Small intestine (tissue), 16 donors: ENCODE results near the gene VPS37B. TPM values are rescaled to one million over a fixed set of nuclear protein-coding genes. Genes with fewer than 3 reads are reported as not detected.
A peak's percentile ranks its signal among the peaks of the same experiment; 100 is the strongest.
"Not testable (repeated sequence)": the region's sequence is repeated elsewhere in the genome, so short reads cannot be mapped to it uniquely, and the experiment has no call there.

Source experiments
- DNase-seq, 2 donors: peaks; one replicate each; pipeline versions ENCODE4 v3.0.0 to v3.0.0-alpha.2; 2013
- FAIRE-seq: peaks from 2 replicates; lab custom pipeline; 2012; peaks lifted over from hg19 to GRCh38; lab: Jason Lieb, UNC
- H3K27ac ChIP-seq, 3 donors: one replicate each; pipeline ENCODE4 v1.5.1; 2013; ENCODE audit warnings: low read length in 2 of 3, mild to moderate bottlenecking in 2 of 3, control low read depth in 1 of 3, inconsistent platforms in 1 of 3, low read depth in 1 of 3, moderate library complexity in 1 of 3
- H3K27me3 ChIP-seq, 3 donors: one replicate each; pipeline ENCODE4 v1.6.1; 2013; ENCODE audit warnings: low read length in 3 of 3, inconsistent platforms in 1 of 3; ENCODE audit not compliant: control insufficient read depth in 3 of 3, insufficient read depth in 3 of 3
- H3K36me3 ChIP-seq, 3 donors: one replicate each; pipeline ENCODE4 v1.6.1; 2013; ENCODE audit warnings: low read length in 3 of 3, inconsistent platforms in 1 of 3, low read depth in 1 of 3, mild to moderate bottlenecking in 1 of 3, moderate library complexity in 1 of 3; ENCODE audit not compliant: control insufficient read depth in 3 of 3, insufficient read depth in 2 of 3
- H3K4me1 ChIP-seq, 3 donors: one replicate each; pipeline ENCODE4 v1.6.1; 2013; ENCODE audit warnings: low read length in 2 of 3, inconsistent platforms in 1 of 3, low read depth in 1 of 3, mild to moderate bottlenecking in 1 of 3, moderate library complexity in 1 of 3; ENCODE audit not compliant: control insufficient read depth in 3 of 3, insufficient read depth in 2 of 3
- H3K4me3 ChIP-seq, 3 donors: one replicate each; pipeline ENCODE4 v1.5.1; 2013; ENCODE audit warnings: low read length in 3 of 3, control low read depth in 1 of 3, inconsistent platforms in 1 of 3, low read depth in 1 of 3, mild to moderate bottlenecking in 1 of 3, moderate library complexity in 1 of 3
- H3K9me3 ChIP-seq, 2 donors: one replicate each; pipeline ENCODE4 v1.6.1; 2013; ENCODE audit warnings: low read depth in 1 of 2, low read length in 1 of 2; ENCODE audit not compliant: control insufficient read depth in 2 of 2, insufficient read depth in 1 of 2
- WGBS, 3 donors: extraction: QIAGEN DNeasy Blood & Tissue Kit; methylation state at CpG; one replicate each; pipeline ENCODE4 v1.1.7; 2013; 5-methylcytosine and 5-hydroxymethylcytosine counted together
- long read RNA-seq, 10 donors: transcript quantifications; one replicate each; lab custom pipeline, GENCODE V29; 2026
- polyA plus RNA-seq, 4 donors: library from polyadenylated mRNA; stranded (reverse) in 3 of 4; unstranded in 1 of 4; fragments of 200-250 nt in 3 of 4; fragments of 120-200 nt in 1 of 4; gene quantifications; one replicate each; pipeline versions ENCODE4 v1.2.1 to v1.2.3, GENCODE V29; 2013
- donor health status: healthy with polysubstance abuse.
- donor health status: control.
- donor health status: control.
- donor health status: Bipolar disorder and iron deficiency.
- donor health status: healthy.

The VPS37B gene, protein sequence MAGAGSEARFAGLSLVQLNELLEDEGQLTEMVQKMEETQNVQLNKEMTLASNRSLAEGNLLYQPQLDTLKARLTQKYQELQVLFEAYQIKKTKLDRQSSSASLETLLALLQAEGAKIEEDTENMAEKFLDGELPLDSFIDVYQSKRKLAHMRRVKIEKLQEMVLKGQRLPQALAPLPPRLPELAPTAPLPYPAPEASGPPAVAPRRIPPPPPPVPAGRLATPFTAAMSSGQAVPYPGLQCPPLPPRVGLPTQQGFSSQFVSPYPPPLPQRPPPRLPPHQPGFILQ
- 10 to 100 TPM; 22.8 to 31.4 (median 25.1) TPM for polyA plus RNA-seq
- long read RNA-seq, donor 1, transcript VPS37B-201 (4 exons, 3,028 nt) = major isoform, 10 of 27 reads
- long read RNA-seq, donor 1, partial matches to known transcripts = 17 of 27 reads
- long read RNA-seq, donor 1, other reads (novel, unspliced or antisense) = 0 of 27 reads
- long read RNA-seq, donor 2, transcript VPS37B-201 (4 exons, 3,028 nt) = major isoform, 6 of 6 reads
- long read RNA-seq, donor 2, partial matches to known transcripts = 0 of 6 reads
- long read RNA-seq, donor 2, other reads (novel, unspliced or antisense) = 0 of 6 reads
- long read RNA-seq, donor 3, transcript VPS37B-201 (4 exons, 3,028 nt) = major isoform, 12 of 12 reads
- long read RNA-seq, donor 3, partial matches to known transcripts = 0 of 12 reads
- long read RNA-seq, donor 3, other reads (novel, unspliced or antisense) = 0 of 12 reads
- long read RNA-seq, donor 4 = 0 reads
- long read RNA-seq, donor 5, partial matches to known transcripts = 0 of 2 reads
- long read RNA-seq, donor 5, other reads (novel, unspliced or antisense) = 0 of 2 reads
- long read RNA-seq, donor 6, transcript VPS37B-201 (4 exons, 3,028 nt) = major isoform, 7 of 8 reads
- long read RNA-seq, donor 6, partial matches to known transcripts = 0 of 8 reads
- long read RNA-seq, donor 6, other reads (novel, unspliced or antisense) = 0 of 8 reads
- long read RNA-seq, donor 7 = 0 reads
- long read RNA-seq, donor 8 = 0 reads
- long read RNA-seq, donor 9, partial matches to known transcripts = 0 of 3 reads
- long read RNA-seq, donor 9, other reads (novel, unspliced or antisense) = 0 of 3 reads
- long read RNA-seq, donor 10, transcript VPS37B-201 (4 exons, 3,028 nt) = major isoform, 12 of 12 reads
- long read RNA-seq, donor 10, partial matches to known transcripts = 0 of 12 reads
- long read RNA-seq, donor 10, other reads (novel, unspliced or antisense) = 0 of 12 reads

DNA sequence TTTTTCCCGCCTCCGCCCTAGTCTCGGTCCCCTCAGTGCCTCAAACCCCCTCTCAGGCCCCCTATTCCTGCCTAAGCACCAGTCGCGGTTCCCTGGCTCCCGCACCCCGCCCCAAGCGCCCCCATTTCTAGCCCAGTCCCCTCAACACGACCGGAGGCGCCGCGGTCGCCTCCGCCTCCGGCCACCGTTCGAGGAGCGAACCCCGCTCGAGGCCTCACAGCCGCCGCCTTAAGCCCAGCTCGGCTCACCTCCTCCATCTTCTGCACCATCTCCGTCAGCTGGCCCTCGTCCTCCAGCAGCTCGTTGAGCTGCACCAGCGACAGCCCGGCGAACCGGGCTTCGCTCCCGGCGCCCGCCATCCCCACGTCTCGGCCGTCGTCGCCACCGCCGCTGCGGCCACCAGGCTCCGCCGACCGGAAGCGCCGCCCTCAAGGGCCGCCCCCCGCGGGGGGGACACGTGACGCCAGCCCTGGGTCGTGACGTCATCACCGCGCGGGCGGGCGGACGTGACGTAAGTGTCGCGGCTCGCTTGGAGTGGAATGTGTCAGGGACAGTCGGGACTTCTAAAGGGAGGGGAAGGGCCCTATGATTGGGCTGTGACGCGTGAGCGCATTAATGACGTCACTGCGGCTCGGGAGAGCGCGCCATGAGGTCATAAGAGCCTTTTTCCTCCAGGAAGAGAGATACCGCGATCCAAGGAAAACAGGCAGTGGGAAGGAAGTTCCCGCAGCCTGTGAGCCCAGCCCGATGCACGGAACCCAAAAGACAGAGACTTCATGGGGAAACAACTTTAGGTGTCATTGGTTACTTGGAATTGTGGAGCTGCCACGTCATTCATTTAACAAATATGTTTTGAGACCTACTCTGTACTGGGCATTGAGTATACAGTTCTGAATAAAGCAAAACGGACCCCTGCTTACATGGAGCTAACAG lies at the start of gene VPS37B:
Gene VPS37B, minus strand, starts transcription at position 421 of the 933 bp plus-strand sequence. Its CDS starts 62 bp downstream, at position 359.
- FAIRE-seq = no peak

GRCh38 chr12:122944605-122945592 lies 49.0 kb upstream of the VPS37B start:
- Histone ChIP-seq H3K4me3 (no peak overlapping the region), H3K9me3 (no peaks in the 10 kb centered on the region), H3K27me3 (no peaks in the 10 kb centered on the region), H3K4me1 (peaks cover 3 to 14% (median 8%) of the 10 kb centered on the region in 3 donors), H3K27ac (peak overlapping the region in 1 of 3 donors; percentile 38), H3K36me3 (peaks cover 0 to 16% (median 0%) of the 10 kb centered on the region in 3 donors)
- DNase-seq = peak in 1 of 2 donors; percentile 44
- 47 to 63% (median 50%) methylated on average over 14 of the region's 14 CpGs for WGBS, 3 donors
- FAIRE-seq = no peak

More for the DNA sequence above, at the start of gene VPS37B:
- peaks cover 0 to 6% (median 0%) of the 10 kb centered on the region in 3 donors for H3K36me3 ChIP-seq
- H3K4me1 ChIP-seq = peaks cover 4 to 39% (median 22%) of the 10 kb centered on the region in 3 donors
- peaks cover 0 to 2% of the 10 kb centered on the region in 2 donors for H3K9me3 ChIP-seq
- H3K4me3 ChIP-seq = peak within 1 kb of the TSS; percentile 92 to 96 (median 95)
- peak; percentile 72 to 92 for DNase-seq
- 6 to 7% (median 7%) methylated on average over 65 to 81 of the region's 81 CpGs for WGBS, 3 donors
- H3K27me3 ChIP-seq = no peaks in the 10 kb centered on the region
- peak within 1 kb of the TSS; percentile 74 to 97 (median 89) for H3K27ac ChIP-seq

DNA sequence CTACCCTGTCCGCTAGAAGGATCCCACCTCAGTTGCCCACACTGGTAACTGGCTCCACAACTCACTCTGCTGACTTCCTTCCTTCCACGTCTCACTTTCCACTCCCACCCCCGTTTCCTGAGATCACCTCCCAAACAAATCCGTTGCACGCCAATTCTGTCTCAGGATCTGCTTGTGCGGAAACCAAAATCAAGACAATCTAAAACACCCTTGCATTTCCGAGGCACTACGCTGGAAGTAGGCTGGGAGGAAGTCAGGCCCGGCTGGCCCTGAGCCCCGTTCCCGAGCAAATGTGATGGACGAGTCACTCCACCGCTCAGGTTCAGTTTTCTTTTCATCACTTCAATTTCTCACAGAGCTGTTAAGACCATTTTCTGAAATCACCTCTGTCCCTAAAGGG lies 47.3 kb upstream of the VPS37B start:
- Histone ChIP-seq H3K4me3 (no peak overlapping the region), H3K9me3 (no peaks in the 10 kb centered on the region), H3K27me3 (no peaks in the 10 kb centered on the region), H3K4me1 (peaks cover 3 to 13% (median 8%) of the 10 kb centered on the region in 3 donors), H3K27ac (peak overlapping the region in 2 of 3 donors; percentile 4 to 17), H3K36me3 (peaks cover 0 to 7% (median 0%) of the 10 kb centered on the region in 3 donors)
- FAIRE-seq = no peak
- WGBS, 3 donors = 68 to 86% (median 75%) methylated on average over 13 of the region's 13 CpGs
- no peak for DNase-seq

DNA sequence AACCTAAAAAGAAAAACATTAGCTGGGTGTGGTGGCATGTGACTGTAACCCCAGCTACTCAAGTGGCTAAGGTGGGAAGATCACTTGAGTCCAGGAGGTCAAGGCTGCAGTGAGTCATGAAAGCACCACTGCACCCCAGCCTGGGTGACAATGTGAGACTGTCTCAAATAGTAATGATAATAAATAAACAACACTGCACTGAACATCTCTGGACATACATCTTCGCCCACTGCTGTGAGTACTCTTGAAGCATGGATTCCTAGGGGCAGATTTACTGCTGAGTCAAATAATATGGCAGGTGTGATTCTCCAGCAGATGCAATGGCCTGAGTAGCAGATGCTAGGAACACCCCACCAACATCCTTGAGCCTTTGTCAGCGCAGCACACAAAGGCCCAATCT lies 46.7 kb upstream of the VPS37B start:
- DNase-seq = peak; percentile 51 to 74
- H3K9me3 ChIP-seq = no peaks in the 10 kb centered on the region
- peaks cover 3 to 13% (median 7%) of the 10 kb centered on the region in 3 donors for H3K4me1 ChIP-seq
- 89 to 94% (median 93%) methylated on average over 2 of the region's 2 CpGs for WGBS, 3 donors
- FAIRE-seq = no peak
- no peaks in the 10 kb centered on the region for H3K27me3 ChIP-seq
- H3K4me3 ChIP-seq = no peak overlapping the region
- peak overlapping the region in 2 of 3 donors; percentile 4 to 17 for H3K27ac ChIP-seq
- peaks cover 0 to 7% (median 0%) of the 10 kb centered on the region in 3 donors for H3K36me3 ChIP-seq

DNA sequence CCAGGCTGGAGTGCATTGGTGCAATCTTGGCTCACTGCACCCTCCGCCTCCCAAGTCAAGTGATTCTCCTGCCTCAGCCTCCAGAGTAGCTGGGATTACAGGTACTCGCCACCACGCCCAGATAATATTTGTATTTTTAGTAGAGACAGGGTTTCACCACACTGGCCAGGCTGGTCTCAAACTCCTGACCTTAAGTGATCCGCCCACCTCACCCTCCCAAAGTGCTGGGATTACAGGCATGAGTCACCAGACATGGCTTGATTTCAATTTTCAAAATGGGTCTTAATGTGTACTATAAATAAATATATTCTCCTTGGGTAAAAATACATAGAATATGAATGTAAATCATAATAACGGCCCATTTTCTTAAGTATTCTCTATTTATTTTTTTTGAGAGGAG lies 45.4 kb upstream of the VPS37B start:
- not testable (repeated sequence) for H3K4me3 ChIP-seq, H3K4me1 ChIP-seq, H3K27me3 ChIP-seq, H3K36me3 ChIP-seq, H3K9me3 ChIP-seq, H3K27ac ChIP-seq, FAIRE-seq, DNase-seq
- WGBS, 3 donors = 71 to 83% (median 78%) methylated on average over 5 of the region's 5 CpGs

DNA sequence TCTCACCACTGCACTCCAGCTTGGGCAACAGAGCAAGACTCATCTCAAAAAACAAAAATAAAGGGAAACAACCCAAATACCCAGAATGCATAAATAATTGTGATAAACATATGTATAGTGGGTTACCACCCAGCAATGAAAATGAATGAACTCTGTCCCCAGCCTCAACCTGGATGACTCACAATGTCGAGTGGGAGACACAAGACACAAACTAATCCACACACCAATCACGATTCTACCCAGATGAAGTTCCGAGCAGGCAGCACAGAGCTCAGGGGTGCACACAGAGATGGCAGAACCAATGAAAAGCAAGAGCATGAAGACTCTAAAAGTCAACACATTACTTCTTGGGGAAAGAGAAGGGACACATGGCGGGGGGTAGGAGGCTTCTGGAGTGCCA lies 43.2 kb upstream of the VPS37B start:
- FAIRE-seq (no peak), DNase-seq (peak; percentile 38 to 47)
- peaks cover 0 to 13% (median 0%) of the 10 kb centered on the region in 3 donors for H3K36me3 ChIP-seq
- no peak overlapping the region for H3K4me3 ChIP-seq
- H3K9me3 ChIP-seq = no peaks in the 10 kb centered on the region
- 50 to 78% (median 61%) methylated on average over 4 of the region's 4 CpGs for WGBS, 3 donors
- H3K4me1 ChIP-seq = no peaks in the 10 kb centered on the region
- no peak overlapping the region for H3K27ac ChIP-seq
- H3K27me3 ChIP-seq = no peaks in the 10 kb centered on the region
